HFF-Myc (cell line): ENCODE results near the gene SLC12A4.

Experiments used
- DNase-seq: peaks from one replicate; pipeline ENCODE4 v3.0.0-alpha.2; 2011; ENCODE audit warnings: low read depth; ENCODE audit errors: extremely low read depth
- H3K4me3 ChIP-seq: replicated peaks from 2 replicates; pipeline ENCODE4 v1.5.1; 2011; ENCODE audit warnings: low read depth, mild to moderate bottlenecking, control low read depth, low read length
- TF ChIP-seq, protein P1 (sequence below): IDR thresholded peaks from 2 replicates; pipeline ENCODE4 v1.5.1; 2012; ENCODE audit warnings: mild to moderate bottlenecking, low read depth, low read length, control low read depth; ENCODE audit errors: missing control alignments

The SLC12A4 gene

DNA sequence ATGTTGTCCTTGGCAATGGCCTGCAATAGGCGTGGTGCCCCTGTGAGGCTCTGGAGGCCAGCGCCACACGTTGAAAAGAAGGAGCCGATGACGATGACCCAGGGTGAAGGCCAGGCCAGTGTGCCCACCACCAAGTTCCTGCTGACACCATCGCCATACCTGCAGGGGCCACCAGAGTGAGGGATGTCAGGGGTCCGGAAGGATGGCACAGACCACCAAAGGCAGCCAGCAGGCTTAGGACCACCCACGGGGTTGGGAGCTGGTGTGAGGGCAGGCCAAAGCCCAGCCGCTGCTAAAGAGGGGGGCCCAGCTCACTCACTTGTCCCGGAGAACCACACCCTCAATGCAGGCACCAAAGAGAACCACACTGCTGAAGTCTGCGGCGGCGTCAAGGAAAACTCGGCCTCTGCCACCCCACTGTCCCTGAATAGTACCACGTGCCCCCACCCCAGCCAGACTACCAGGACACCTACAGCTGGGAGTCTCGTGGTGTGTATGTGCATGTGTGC, 18.0 kb downstream of the SLC12A4 start:
- DNase-seq, result no peak
- TF ChIP-seq, protein P1, sequence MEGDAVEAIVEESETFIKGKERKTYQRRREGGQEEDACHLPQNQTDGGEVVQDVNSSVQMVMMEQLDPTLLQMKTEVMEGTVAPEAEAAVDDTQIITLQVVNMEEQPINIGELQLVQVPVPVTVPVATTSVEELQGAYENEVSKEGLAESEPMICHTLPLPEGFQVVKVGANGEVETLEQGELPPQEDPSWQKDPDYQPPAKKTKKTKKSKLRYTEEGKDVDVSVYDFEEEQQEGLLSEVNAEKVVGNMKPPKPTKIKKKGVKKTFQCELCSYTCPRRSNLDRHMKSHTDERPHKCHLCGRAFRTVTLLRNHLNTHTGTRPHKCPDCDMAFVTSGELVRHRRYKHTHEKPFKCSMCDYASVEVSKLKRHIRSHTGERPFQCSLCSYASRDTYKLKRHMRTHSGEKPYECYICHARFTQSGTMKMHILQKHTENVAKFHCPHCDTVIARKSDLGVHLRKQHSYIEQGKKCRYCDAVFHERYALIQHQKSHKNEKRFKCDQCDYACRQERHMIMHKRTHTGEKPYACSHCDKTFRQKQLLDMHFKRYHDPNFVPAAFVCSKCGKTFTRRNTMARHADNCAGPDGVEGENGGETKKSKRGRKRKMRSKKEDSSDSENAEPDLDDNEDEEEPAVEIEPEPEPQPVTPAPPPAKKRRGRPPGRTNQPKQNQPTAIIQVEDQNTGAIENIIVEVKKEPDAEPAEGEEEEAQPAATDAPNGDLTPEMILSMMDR, result no peak

DNA sequence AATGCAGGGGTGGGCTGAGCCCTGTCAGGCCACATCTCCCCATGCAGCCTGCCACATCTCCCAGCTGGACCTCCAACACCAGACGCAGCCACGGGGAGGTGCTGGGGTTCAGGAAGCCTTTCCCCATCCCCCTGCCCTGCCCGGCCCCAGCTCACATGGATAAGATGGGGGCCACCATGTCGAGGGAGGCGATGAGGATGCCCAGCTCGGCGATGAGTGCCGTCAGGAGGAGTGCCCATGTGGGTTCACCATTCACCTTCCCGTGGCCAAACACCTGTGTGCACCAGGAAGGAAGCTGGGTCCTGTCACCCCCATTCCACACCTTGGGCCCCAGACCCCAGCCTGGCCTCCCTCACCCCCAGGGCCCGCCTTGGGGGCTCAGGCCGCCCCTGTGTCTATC, 18.8 kb downstream of the SLC12A4 start:
- no peak for DNase-seq
- TF ChIP-seq, protein P1, result no peak
- H3K4me3 ChIP-seq, result no peak overlapping the region

More for the DNA sequence above, 18.0 kb downstream of the SLC12A4 start:
- no peak overlapping the region for H3K4me3 ChIP-seq

DNA sequence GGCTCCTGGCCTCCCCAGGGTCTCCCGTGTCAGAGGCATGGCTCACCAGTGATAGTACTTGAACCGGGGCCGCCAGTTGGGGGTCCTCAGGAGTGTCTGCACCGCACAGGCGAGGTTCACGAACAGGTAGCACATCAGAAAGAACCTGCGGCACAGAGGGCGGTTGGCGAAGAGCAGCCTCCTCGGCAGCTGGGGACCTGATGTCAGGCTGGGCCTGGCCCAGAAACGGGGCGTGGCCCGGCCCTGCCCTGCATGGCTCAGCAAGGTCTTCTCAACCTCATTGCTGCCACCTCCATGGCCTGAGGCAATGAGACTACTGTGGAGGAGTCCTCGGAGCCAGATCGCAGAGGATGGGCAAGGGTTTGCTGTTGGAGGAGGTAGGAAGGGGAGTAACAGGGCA, 20.4 kb downstream of the SLC12A4 start:
- TF ChIP-seq, protein P1, result no peak
- DNase-seq, result no peak
- no peak overlapping the region for H3K4me3 ChIP-seq

DNA sequence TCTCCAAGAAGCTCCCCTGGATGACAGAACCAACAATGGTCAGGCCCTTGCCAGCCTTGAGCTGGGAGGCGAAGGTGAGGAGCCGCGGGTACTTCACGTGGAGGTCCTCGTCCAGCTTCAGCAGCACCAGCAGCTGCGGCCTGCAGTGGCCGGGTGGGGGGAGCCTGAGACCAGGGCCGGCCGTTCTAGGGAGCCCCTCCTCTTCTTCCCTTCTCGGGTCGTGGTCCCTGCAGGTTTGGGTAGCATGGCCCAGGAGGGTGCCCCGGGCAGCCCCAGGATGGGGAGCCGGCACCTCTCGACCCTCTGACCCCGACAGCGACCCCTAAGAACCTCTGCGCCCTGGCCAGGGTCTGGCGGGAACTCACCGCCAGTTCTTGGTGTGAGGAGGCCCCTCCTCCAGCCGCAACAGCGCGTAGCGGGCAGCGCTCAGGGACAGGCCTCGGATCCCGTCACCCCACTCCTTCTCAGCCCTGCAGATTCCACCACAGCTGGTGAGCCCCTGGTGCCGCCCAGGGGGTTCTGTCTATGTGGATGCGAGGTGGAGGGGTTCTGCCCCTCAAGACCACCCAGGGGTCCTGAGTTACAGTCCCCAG, 21.4 kb downstream of the SLC12A4 start:
- TF ChIP-seq, protein P1, result no peak
- no peak overlapping the region for H3K4me3 ChIP-seq
- no peak for DNase-seq

DNA sequence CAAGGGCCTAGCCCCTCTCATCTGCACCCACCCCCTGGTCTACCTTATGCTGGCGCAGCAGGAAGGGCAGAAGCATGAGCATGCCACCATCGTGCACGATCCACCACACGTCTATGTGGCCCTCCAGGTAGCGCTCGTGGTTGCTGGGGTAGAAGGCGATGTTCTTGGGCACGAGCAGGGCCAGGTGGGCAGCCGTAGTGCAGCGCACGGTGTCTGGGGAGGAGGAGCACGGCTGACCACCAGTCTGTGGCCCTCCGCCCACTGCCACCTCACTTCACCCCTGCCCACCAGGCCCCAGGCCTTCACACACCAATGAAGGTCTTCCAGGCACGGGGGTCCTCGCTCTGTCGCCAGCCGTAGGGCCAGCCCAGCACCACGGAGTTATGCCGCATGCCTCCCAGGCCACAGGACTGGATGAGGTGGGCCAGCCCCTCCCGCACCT, 22.3 kb downstream of the SLC12A4 start:
- DNase-seq, result no peak
- H3K4me3 ChIP-seq, result no peak overlapping the region
- TF ChIP-seq, protein P1, result no peak

DNA sequence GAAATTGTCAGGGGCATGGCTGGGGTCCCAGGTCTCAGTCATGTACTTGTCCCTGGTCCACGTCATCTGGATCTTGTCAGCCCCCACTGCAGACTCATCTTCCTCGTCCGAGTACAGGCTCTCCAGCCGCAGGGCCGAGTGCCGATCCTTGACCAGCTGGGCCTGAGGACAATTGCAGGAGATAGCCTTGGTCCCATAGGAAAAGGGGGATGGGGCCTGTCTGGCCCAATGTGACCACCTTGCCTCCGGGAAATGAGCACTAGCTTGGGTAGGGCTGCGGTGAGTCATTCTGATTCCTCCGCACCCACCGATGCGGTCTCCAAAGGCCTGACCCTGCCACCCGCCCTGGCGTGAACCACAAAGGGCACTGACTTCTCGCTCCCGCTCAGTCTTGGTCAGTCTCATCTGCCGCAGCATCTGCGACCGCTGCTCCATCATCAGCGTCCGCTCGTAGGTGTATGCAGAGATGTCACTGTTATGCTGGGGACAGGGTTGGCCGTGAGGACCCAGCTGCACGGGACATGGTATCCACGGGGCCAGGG, 23.0 kb downstream of the SLC12A4 start:
- TF ChIP-seq, protein P1, result no peak
- no peak for DNase-seq
- no peak overlapping the region for H3K4me3 ChIP-seq
